SK-N-SH (cell line): ENCODE measurements around the gene KHDC1. TPM values are rescaled to one million over a fixed set of nuclear protein-coding genes. Genes with fewer than 3 reads are reported as not detected.

ENCODE experiments used
- CTCF ChIA-PET: fragments of 300-600, 350-600 bp; formaldehyde crosslinking; extraction: SDS; loops from one replicate; lab custom pipeline; 2021; lab: Yijun Ruan, JAX
- POLR2A ChIA-PET: fragments of 350-600 bp; sonication (Branson Sonifier 250); formaldehyde crosslinking; extraction: SDS; loops from one replicate; lab custom pipeline; 2020; ENCODE audit warnings: antibody characterized with exemption, inconsistent platforms; lab: Yijun Ruan, JAX
- DNase-seq: peaks from one replicate; pipeline ENCODE4 v3.0.0; 2012
- H2AFZ ChIP-seq: fragments of 200-600 bp; sonication (generic); 2 replicates; pipeline ENCODE4 v1.8.1; 2016; ENCODE audit warnings: antibody characterized with exemption, mild to moderate bottlenecking, low read depth
- H3F3A ChIP-seq: fragments of 200-600 bp; sonication (generic); replicated peaks from 2 replicates; pipeline ENCODE3; 2016; ENCODE audit warnings: antibody characterized with exemption, mild to moderate bottlenecking; ENCODE audit not compliant: insufficient read depth
- H3K27ac ChIP-seq, 2 experiments: fragments of 200-500 bp in 1 of 2; fragments of 200-600 bp in 1 of 2; sonication (Bioruptor generic) in 1 of 2; sonication (generic), shearing (Covaris generic) in 1 of 2; 2 replicates each; pipeline versions ENCODE4 v1.5.1 to v1.6.1; 2014 to 2016; ENCODE audit warnings: low read depth in 2 of 2, inconsistent platforms in 1 of 2, low read length in 1 of 2, mild to moderate bottlenecking in 1 of 2, mixed read lengths in 1 of 2
- H3K27me3 ChIP-seq: fragments of 200-600 bp; sonication (generic), shearing (Covaris generic); 2 replicates; pipeline ENCODE4 v1.6.1; 2016; ENCODE audit warnings: mixed run types; ENCODE audit not compliant: insufficient read depth
- H3K36me3 ChIP-seq, 2 experiments: fragments of 200-500 bp in 1 of 2; fragments of 200-600 bp in 1 of 2; sonication (Bioruptor generic) in 1 of 2; sonication (generic) in 1 of 2; replicated peaks in 1 of 2; 2 replicates each; pipeline versions ENCODE3 to v1.5.1; 2014 to 2016; ENCODE audit warnings: low read length in 1 of 2, mild to moderate bottlenecking in 1 of 2; ENCODE audit not compliant: insufficient read depth in 2 of 2, control insufficient read depth in 1 of 2
- H3K4me1 ChIP-seq, 2 experiments: fragments of 200-500 bp in 1 of 2; fragments of 200-600 bp in 1 of 2; sonication (Bioruptor generic) in 1 of 2; sonication (generic), shearing (Covaris generic) in 1 of 2; 2 replicates each; pipeline versions ENCODE4 v1.5.1 to v1.6.1; 2014 to 2016; ENCODE audit warnings: low read depth in 1 of 2, low read length in 1 of 2, mixed run types in 1 of 2; ENCODE audit not compliant: insufficient read depth in 2 of 2, control insufficient read depth in 1 of 2
- H3K4me2 ChIP-seq: fragments of 200-600 bp; sonication (generic), shearing (Covaris generic); 2 replicates; pipeline ENCODE4 v1.6.1; 2017; ENCODE audit warnings: mixed run types
- H3K4me3 ChIP-seq, 2 experiments: fragments of 200-500 bp in 1 of 2; fragments of 200-600 bp in 1 of 2; sonication (Bioruptor generic) in 1 of 2; sonication (generic), shearing (Covaris generic) in 1 of 2; 2 replicates each; pipeline versions ENCODE4 v1.5.1 to v1.8.1; 2014 to 2016; ENCODE audit warnings: low read depth in 2 of 2, inconsistent platforms in 1 of 2, low read length in 1 of 2, mild to moderate bottlenecking in 1 of 2, mixed read lengths in 1 of 2, moderate library complexity in 1 of 2
- H3K79me2 ChIP-seq: fragments of 200-600 bp; sonication (generic); 2 replicates; pipeline ENCODE4 v1.8.1; 2017; ENCODE audit warnings: mild to moderate bottlenecking; ENCODE audit not compliant: insufficient read depth
- H3K9ac ChIP-seq: fragments of 200-600 bp; sonication (generic); 2 replicates; pipeline ENCODE4 v1.6.1; 2017; ENCODE audit warnings: mixed run types
- H3K9me2 ChIP-seq: fragments of 200-600 bp; sonication (generic); 2 replicates; pipeline ENCODE4 v1.6.1; 2017; ENCODE audit warnings: mixed run types
- H3K9me3 ChIP-seq: fragments of 200-600 bp; sonication (generic); 2 replicates; pipeline ENCODE4 v1.6.1; 2017; ENCODE audit warnings: mixed run types, mild to moderate bottlenecking, moderate library complexity
- H4K20me1 ChIP-seq: fragments of 200-600 bp; sonication (generic); 2 replicates; pipeline ENCODE4 v1.6.1; 2017; ENCODE audit warnings: mild to moderate bottlenecking, mixed run types; ENCODE audit not compliant: insufficient read depth
- EZH2phosphoT487 ChIP-seq: fragments of 200-600 bp; sonication (generic); IDR thresholded peaks from 2 replicates; pipeline ENCODE4 v1.6.1; 2017; ENCODE audit warnings: low read depth, mixed run types, mild to moderate bottlenecking, antibody characterized with exemption, moderate library complexity, borderline replicate concordance
- IRF3 ChIP-seq: fragments of 150-350 bp; IDR thresholded peaks from 2 replicates; pipeline ENCODE4 v1.6.1; 2016; ENCODE audit warnings: mild to moderate bottlenecking, low read depth, low read length
- JUND ChIP-seq: IDR thresholded peaks from 2 replicates; pipeline ENCODE4 v1.4.0; 2012
- MXI1 ChIP-seq: IDR thresholded peaks from 2 replicates; pipeline ENCODE4 v1.6.1; 2012; ENCODE audit warnings: mild to moderate bottlenecking, low read depth, low read length, improper control_type of control experiment
- NRF1 ChIP-seq: IDR thresholded peaks from 2 replicates; pipeline ENCODE4 v1.6.1; 2012; ENCODE audit warnings: low read depth, mild to moderate bottlenecking, low read length
- RAD21 ChIP-seq: IDR thresholded peaks from 2 replicates; pipeline ENCODE4 v1.6.1; 2012; ENCODE audit warnings: mild to moderate bottlenecking, low read length
- SIN3A ChIP-seq: IDR thresholded peaks from 2 replicates; pipeline ENCODE4 v1.6.1; 2012; ENCODE audit warnings: low read depth, mild to moderate bottlenecking, low read length, moderate library complexity, borderline replicate concordance
- TAF1 ChIP-seq: IDR thresholded peaks from 2 replicates; pipeline ENCODE4 v1.6.1; 2012; ENCODE audit warnings: low read depth, mild to moderate bottlenecking, low read length, moderate library complexity, borderline replicate concordance
- USF1 ChIP-seq: IDR thresholded peaks from 2 replicates; pipeline ENCODE4 v1.4.0; 2012; ENCODE audit warnings: low read depth, borderline replicate concordance
- ZBTB33 ChIP-seq: IDR thresholded peaks from 2 replicates; pipeline ENCODE4 v1.4.0; 2012; ENCODE audit warnings: low read depth, borderline replicate concordance
- WGBS: methylation state at CpG from one replicate; pipeline ENCODE4 v1.1.6; 2017; ENCODE audit warnings: low lambda C conversion rate; 5-methylcytosine and 5-hydroxymethylcytosine counted together
- polyA plus RNA-seq, 3 experiments: library from polyadenylated mRNA; depleted of rRNA; stranded (reverse); fragments of >200 nt; gene quantifications; 2 replicates each; pipeline ENCODE4 v1.2.3, GENCODE V29; 2012

The KHDC1 gene
- polyA plus RNA-seq, 1 of the 3 experiments (the other 2 are of a cell fraction) = 6.0 TPM

GRCh38 chr6:73200735-73201134, 62.3 kb downstream of the KHDC1 start:
- Histone ChIP-seq H3K9me3 (no peaks in the 10 kb centered on the region), H3K9ac (no peak overlapping the region), H3K4me3 (no peak overlapping the region), H4K20me1 (no peaks in the 10 kb centered on the region), H3K9me2 (no peaks in the 10 kb centered on the region), H3K79me2 (no peaks in the 10 kb centered on the region), H3K36me3 (peaks cover 0 to 6% of the 10 kb centered on the region in 2 experiments), H3K27me3 (no peaks in the 10 kb centered on the region), H3K27ac (no peak overlapping the region), H3K4me1 (peaks cover 0 to 8% of the 10 kb centered on the region in 2 experiments; a peak in 1 of 4 replicates), H3K4me2 (no peak overlapping the region), H2AFZ (no peak overlapping the region), H3F3A (no peaks in the 10 kb centered on the region)
- DNase-seq = no peak
- WGBS = 60% methylated on average over 4 of the region's 4 CpGs
- 0 out of 2 replicates have a peak, but pooled peaks have one; percentile 12 for TF ChIP-seq JUND
- TF ChIP-seq TAF1 = no peak
- POLR2A ChIA-PET = no interaction called here
- CTCF ChIA-PET = interaction anchor here (0.8 kb wide), 1 partner anchor 789 kb away, joined by 3 read pairs; no protein-coding TSS in a partner anchor

GRCh38 chr6:73200247-73200646, 62.7 kb downstream of the KHDC1 start:
- H3K4me1 ChIP-seq = peaks cover 0 to 8% of the 10 kb centered on the region in 2 experiments; a peak in 1 of 4 replicates
- H3K9ac ChIP-seq = no peak overlapping the region
- H3K4me2 ChIP-seq = no peak overlapping the region
- no peak overlapping the region for H2AFZ ChIP-seq
- no peaks in the 10 kb centered on the region for H3K27me3 ChIP-seq
- no peak overlapping the region for H3K4me3 ChIP-seq
- 86% methylated on average over 3 of the region's 3 CpGs for WGBS
- H3K36me3 ChIP-seq = peaks cover 0 to 6% of the 10 kb centered on the region in 2 experiments
- DNase-seq = no peak
- no peaks in the 10 kb centered on the region for H4K20me1 ChIP-seq
- H3K9me2 ChIP-seq = no peaks in the 10 kb centered on the region
- no peak overlapping the region for H3K27ac ChIP-seq
- ChIA-PET POLR2A (no interaction called here), CTCF (no interaction called here)
- no peaks in the 10 kb centered on the region for H3F3A ChIP-seq
- H3K9me3 ChIP-seq = no peaks in the 10 kb centered on the region
- TF ChIP-seq IRF3 = no peak
- no peak for TF ChIP-seq USF1
- no peak for TF ChIP-seq MXI1
- TF ChIP-seq RAD21 = no peak
- no peak for TF ChIP-seq ZBTB33
- no peak for TF ChIP-seq NRF1
- TF ChIP-seq EZH2phosphoT487 = no peak
- no peak for TF ChIP-seq SIN3A
- H3K79me2 ChIP-seq = no peaks in the 10 kb centered on the region
